Hypothalamus (tissue), 51 donors: ENCODE measurements around the gene CD300LG.
"Not testable (repeated sequence)": the region's sequence is repeated elsewhere in the genome, so short reads cannot be mapped to it uniquely, and the experiment has no call there.

Experiments used
- DNase-seq, 51 donors: peaks; one replicate each; lab custom pipeline; 2025; lab: John Stamatoyannopoulos, UW

Gene CD300LG

GRCh38 chr17:43846963-43847371 lies at the start of gene CD300LG:
Gene CD300LG, plus strand, starts transcription at chr17:43847176. Its CDS starts 41 bp downstream, at chr17:43847217.
- no peak for DNase-seq

- not testable (repeated sequence) for DNase-seq
Observed at GRCh38 chr17:43798024-43798423, 49.0 kb upstream of the CD300LG start.

GRCh38 chr17:43799047-43799446 lies 47.9 kb upstream of the CD300LG start:
- no peak for DNase-seq

GRCh38 chr17:43800736-43801135 lies 46.2 kb upstream of the CD300LG start:
- peak in 3 of 51 donors; percentile 8 to 37 (median 24) for DNase-seq

GRCh38 chr17:43801844-43802243 lies 45.1 kb upstream of the CD300LG start:
- no peak for DNase-seq

GRCh38 chr17:43803758-43804157 lies 43.2 kb upstream of the CD300LG start:
- DNase-seq, result no peak

GRCh38 chr17:43805117-43805516 lies 41.9 kb upstream of the CD300LG start:
- DNase-seq, result no peak

GRCh38 chr17:43808076-43808475 lies 38.9 kb upstream of the CD300LG start:
- DNase-seq, result no peak

GRCh38 chr17:43809121-43809520 lies 37.9 kb upstream of the CD300LG start:
- no peak for DNase-seq

- DNase-seq, result no peak
Observed at GRCh38 chr17:43810226-43810715, 36.7 kb upstream of the CD300LG start.

GRCh38 chr17:43810823-43811222 lies 36.2 kb upstream of the CD300LG start:
- DNase-seq, result no peak

GRCh38 chr17:43812396-43813265 lies 34.3 kb upstream of the CD300LG start:
- DNase-seq, result no peak

GRCh38 chr17:43813386-43813785 lies 33.6 kb upstream of the CD300LG start:
- no peak for DNase-seq

- no peak for DNase-seq
Observed at GRCh38 chr17:43814026-43814425, 33.0 kb upstream of the CD300LG start.

GRCh38 chr17:43814714-43815113 lies 32.3 kb upstream of the CD300LG start:
- DNase-seq, result no peak

GRCh38 chr17:43816336-43817320 lies 30.3 kb upstream of the CD300LG start:
- DNase-seq, result no peak

- DNase-seq, result no peak
Observed at GRCh38 chr17:43817826-43818225, 29.1 kb upstream of the CD300LG start.

- DNase-seq, result no peak
Observed at GRCh38 chr17:43818966-43819365, 28.0 kb upstream of the CD300LG start.

GRCh38 chr17:43820759-43821158 lies 26.2 kb upstream of the CD300LG start:
- DNase-seq, result no peak

- no peak for DNase-seq
Observed at GRCh38 chr17:43822570-43823190, 24.3 kb upstream of the CD300LG start.
